IPS-20b (cell line): ENCODE data around the gene NUB1.

Source experiments
- H3K27ac ChIP-seq: one replicate; pipeline ENCODE4 v1.5.1; 2013; ENCODE audit warnings: low read length
- H3K27me3 ChIP-seq: 2 replicates; pipeline ENCODE4 v1.6.1; 2013; ENCODE audit warnings: mild to moderate bottlenecking, low read length, inconsistent platforms; ENCODE audit not compliant: insufficient read depth
- H3K36me3 ChIP-seq: 2 replicates; pipeline ENCODE4 v1.6.1; 2013; ENCODE audit warnings: low read depth, mild to moderate bottlenecking, inconsistent platforms, low read length, moderate library complexity; ENCODE audit not compliant: insufficient read depth
- H3K4me1 ChIP-seq: 2 replicates; pipeline ENCODE4 v1.6.1; 2013; ENCODE audit warnings: mild to moderate bottlenecking, control low read depth, inconsistent platforms, low read length, moderate library complexity; ENCODE audit not compliant: insufficient read depth
- H3K4me3 ChIP-seq: 2 replicates; pipeline ENCODE4 v1.5.1; 2013; ENCODE audit warnings: mild to moderate bottlenecking, low read length, inconsistent platforms
- H3K9ac ChIP-seq: 2 replicates; pipeline ENCODE4 v1.6.1; 2013; ENCODE audit warnings: low read depth, mild to moderate bottlenecking, inconsistent platforms, low read length, moderate library complexity
- H3K9me3 ChIP-seq: 2 replicates; pipeline ENCODE4 v1.6.1; 2013; ENCODE audit warnings: mild to moderate bottlenecking, low read depth, low read length, inconsistent platforms; ENCODE audit not compliant: insufficient read depth

Gene NUB1

DNA sequence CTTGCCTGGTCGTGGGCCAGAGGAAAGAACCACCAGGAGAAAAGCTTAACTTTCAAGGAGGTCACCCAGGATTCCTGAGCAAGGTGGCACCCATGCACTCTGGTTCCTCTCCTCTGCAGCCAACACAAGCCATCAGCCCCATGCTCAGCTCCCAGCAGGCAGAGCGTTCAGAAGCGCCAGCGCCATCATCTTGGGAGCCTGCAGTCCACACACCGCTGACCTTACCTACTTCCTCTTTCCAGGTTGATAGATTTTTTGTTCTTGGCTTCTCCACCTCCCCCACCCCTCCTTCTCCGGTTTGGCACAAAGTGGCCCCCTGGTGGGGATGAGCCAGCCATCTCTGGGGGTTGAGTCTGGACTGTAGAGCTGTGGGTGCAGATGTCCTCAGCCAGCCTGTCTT is 69.9 kb downstream of the NUB1 start:
- no peak overlapping the region for H3K9ac ChIP-seq
- no peak overlapping the region for H3K27ac ChIP-seq
- no peak overlapping the region for H3K4me3 ChIP-seq
- peaks cover 57% of the 10 kb centered on the region for H3K27me3 ChIP-seq
- no peaks in the 10 kb centered on the region for H3K9me3 ChIP-seq
- peaks cover 12% of the 10 kb centered on the region; the same call in 1 of the 2 replicates for H3K4me1 ChIP-seq
- H3K36me3 ChIP-seq: peaks cover 6% of the 10 kb centered on the region; the same call in 1 of the 2 replicates

GRCh38 chr7:151412318-151412717 is 70.7 kb downstream of the NUB1 start:
- H3K36me3 ChIP-seq: no peaks in the 10 kb centered on the region
- H3K4me3 ChIP-seq: no peak overlapping the region
- no peak overlapping the region for H3K9ac ChIP-seq
- H3K4me1 ChIP-seq: peaks cover 12% of the 10 kb centered on the region; the same call in 1 of the 2 replicates
- peaks cover 64% of the 10 kb centered on the region for H3K27me3 ChIP-seq
- no peak overlapping the region for H3K27ac ChIP-seq
- H3K9me3 ChIP-seq: no peaks in the 10 kb centered on the region

DNA sequence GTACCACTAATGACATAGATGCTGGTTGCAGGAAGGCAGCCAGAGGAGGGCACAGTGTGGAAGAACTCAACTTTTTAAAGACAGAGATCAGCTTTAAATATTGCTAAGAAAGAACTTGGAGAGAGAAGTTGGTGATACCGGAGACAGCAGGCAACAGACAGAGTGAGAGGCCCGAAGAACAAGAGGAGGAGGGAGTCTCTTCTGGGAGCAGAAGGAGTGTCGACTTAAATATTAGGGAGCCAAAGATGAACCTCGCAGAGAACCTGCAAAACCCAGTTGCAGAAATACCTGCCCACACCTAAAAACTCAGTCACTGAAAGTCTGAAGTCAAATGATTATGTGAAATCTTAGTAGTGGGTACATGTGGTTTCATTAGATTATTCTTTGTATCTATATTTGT is 71.6 kb downstream of the NUB1 start:
- no peaks in the 10 kb centered on the region for H3K36me3 ChIP-seq
- peaks cover 64% of the 10 kb centered on the region for H3K27me3 ChIP-seq
- no peak overlapping the region for H3K4me3 ChIP-seq
- peaks cover 12% of the 10 kb centered on the region; the same call in 1 of the 2 replicates for H3K4me1 ChIP-seq
- H3K27ac ChIP-seq: no peak overlapping the region
- H3K9me3 ChIP-seq: no peaks in the 10 kb centered on the region
- H3K9ac ChIP-seq: no peak overlapping the region

DNA sequence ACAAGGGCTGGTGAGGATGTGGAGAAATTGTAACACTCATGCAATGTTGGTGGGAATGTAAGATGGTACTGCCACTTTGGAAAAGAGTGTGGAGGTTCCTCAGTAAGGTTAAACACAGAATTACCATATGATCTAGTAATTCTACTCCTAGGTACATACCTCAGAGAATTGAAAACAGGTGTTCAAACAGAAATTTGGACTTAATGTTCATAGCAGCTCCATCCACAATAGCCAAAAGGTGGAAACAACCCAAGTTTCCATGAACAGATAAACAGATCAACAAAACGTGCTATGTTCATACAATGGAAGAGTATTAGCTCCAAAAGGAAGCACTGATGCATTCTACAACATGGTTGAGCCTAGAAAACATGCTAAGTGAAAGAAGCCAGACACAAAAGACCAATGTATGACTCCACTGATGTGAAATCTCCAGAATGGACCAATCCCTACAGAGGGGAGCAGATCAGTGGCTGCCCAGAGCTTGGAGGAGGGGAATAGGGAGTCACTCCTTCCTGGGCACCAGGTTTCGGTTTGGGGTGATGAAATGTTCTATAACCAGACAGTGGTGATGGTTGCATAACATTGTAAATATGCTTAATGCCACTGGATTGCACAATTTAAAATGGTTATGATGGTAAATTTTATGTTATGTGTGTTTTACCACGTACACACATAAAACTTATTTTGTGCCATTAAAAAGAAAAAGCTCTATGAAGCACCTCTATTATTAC is 73.9 kb downstream of the NUB1 start:
- Histone ChIP-seq H3K27me3 (peaks cover 51% of the 10 kb centered on the region), H3K4me1 (peaks cover 12% of the 10 kb centered on the region; the same call in 1 of the 2 replicates), H3K9me3 (peaks cover 6% of the 10 kb centered on the region; the same call in 1 of the 2 replicates), H3K36me3 (no peaks in the 10 kb centered on the region), H3K4me3 (no peak overlapping the region), H3K27ac (no peak overlapping the region), H3K9ac (no peak overlapping the region)

- Histone ChIP-seq H3K27me3 (peaks cover 43% of the 10 kb centered on the region), H3K9me3 (peaks cover 6% of the 10 kb centered on the region; the same call in 1 of the 2 replicates), H3K4me1 (peaks cover 5% of the 10 kb centered on the region; the same call in 1 of the 2 replicates), H3K9ac (no peak overlapping the region), H3K27ac (no peak overlapping the region), H3K36me3 (no peaks in the 10 kb centered on the region), H3K4me3 (no peak overlapping the region)
Observed at GRCh38 chr7:151416112-151416940, 74.7 kb downstream of the NUB1 start.

- Histone ChIP-seq H3K27me3 (peaks cover 37% of the 10 kb centered on the region), H3K4me3 (no peak overlapping the region), H3K36me3 (no peaks in the 10 kb centered on the region), H3K9ac (no peak overlapping the region), H3K27ac (no peak overlapping the region), H3K9me3 (peaks cover 6% of the 10 kb centered on the region; the same call in 1 of the 2 replicates), H3K4me1 (peaks cover 3% of the 10 kb centered on the region; the same call in 1 of the 2 replicates)
Observed at GRCh38 chr7:151416941-151417315, 75.3 kb downstream of the NUB1 start.

GRCh38 chr7:151420144-151420543 is 78.5 kb downstream of the NUB1 start:
- H3K4me3 ChIP-seq: no peak overlapping the region
- H3K4me1 ChIP-seq: peaks cover 3% of the 10 kb centered on the region; the same call in 1 of the 2 replicates
- peaks cover 6% of the 10 kb centered on the region; the same call in 1 of the 2 replicates for H3K9me3 ChIP-seq
- no peak overlapping the region for H3K9ac ChIP-seq
- peaks cover 21% of the 10 kb centered on the region for H3K27me3 ChIP-seq
- H3K27ac ChIP-seq: no peak overlapping the region
- no peaks in the 10 kb centered on the region for H3K36me3 ChIP-seq

DNA sequence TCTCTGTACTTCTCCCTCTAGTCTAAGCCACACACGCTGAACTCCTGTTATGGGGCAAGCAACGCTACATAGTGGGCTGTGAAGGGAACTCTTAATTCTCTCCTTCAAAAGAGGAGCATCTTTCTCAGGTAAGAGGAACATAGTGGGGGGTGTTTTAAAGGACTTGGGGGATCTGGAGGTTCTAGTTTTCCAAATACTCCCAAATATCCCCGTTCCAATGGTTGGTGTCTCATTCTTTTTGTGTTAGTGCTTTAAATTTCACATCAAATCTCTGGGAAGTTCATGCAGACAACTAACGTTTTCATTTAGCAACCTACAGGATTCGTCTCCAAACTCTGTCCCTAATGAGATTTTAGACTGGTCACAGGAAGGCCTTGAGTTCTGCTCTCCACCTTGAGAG is 80.6 kb downstream of the NUB1 start:
- Histone ChIP-seq H3K27ac (no peak overlapping the region), H3K9me3 (peaks cover 6% of the 10 kb centered on the region; the same call in 1 of the 2 replicates), H3K9ac (no peak overlapping the region), H3K27me3 (peaks cover under 1% of the 10 kb centered on the region), H3K4me3 (no peak overlapping the region), H3K4me1 (no peaks in the 10 kb centered on the region), H3K36me3 (no peaks in the 10 kb centered on the region)

GRCh38 chr7:151423226-151423625 is 81.6 kb downstream of the NUB1 start:
- Histone ChIP-seq H3K27me3 (no peaks in the 10 kb centered on the region; the same call in 1 of the 2 replicates), H3K36me3 (no peaks in the 10 kb centered on the region), H3K9ac (no peak overlapping the region), H3K27ac (no peak overlapping the region), H3K9me3 (peaks cover 6% of the 10 kb centered on the region; the same call in 1 of the 2 replicates), H3K4me1 (no peaks in the 10 kb centered on the region; the same call in 1 of the 2 replicates), H3K4me3 (no peak overlapping the region)

GRCh38 chr7:151423936-151424335 is 82.3 kb downstream of the NUB1 start:
- Histone ChIP-seq H3K36me3 (no peaks in the 10 kb centered on the region), H3K27ac (no peak overlapping the region), H3K9me3 (peaks cover 6% of the 10 kb centered on the region; the same call in 1 of the 2 replicates), H3K4me3 (no peak overlapping the region), H3K27me3 (no peaks in the 10 kb centered on the region; the same call in 1 of the 2 replicates), H3K4me1 (peaks cover 7% of the 10 kb centered on the region; the same call in 1 of the 2 replicates), H3K9ac (no peak overlapping the region)

DNA sequence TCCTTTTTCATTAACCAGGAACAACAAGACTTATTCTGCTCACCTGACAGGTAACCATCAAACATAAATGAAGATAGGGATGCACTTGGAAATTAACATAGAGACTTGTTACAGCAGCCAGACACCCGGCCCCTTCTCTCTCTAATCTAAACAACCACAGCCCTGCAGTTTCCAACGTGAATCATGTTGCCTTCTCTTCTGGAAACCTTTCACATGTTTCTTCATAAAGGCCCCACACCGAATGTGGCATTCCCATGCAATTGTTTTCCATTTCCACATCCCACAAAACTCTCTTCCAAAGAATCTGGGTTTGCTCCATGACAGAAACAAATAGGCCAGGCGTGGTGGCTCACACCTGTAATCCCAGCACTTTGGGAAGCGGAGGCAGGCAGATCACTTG is 83.2 kb downstream of the NUB1 start:
- no peak overlapping the region for H3K9ac ChIP-seq
- H3K4me3 ChIP-seq: no peak overlapping the region
- peaks cover 15% of the 10 kb centered on the region; the same call in 1 of the 2 replicates for H3K4me1 ChIP-seq
- no peaks in the 10 kb centered on the region for H3K36me3 ChIP-seq
- H3K27ac ChIP-seq: no peak overlapping the region
- H3K27me3 ChIP-seq: no peaks in the 10 kb centered on the region
- H3K9me3 ChIP-seq: peaks cover 3% of the 10 kb centered on the region; the same call in 1 of the 2 replicates
